ENCODE measurements around the gene ST3GAL4.
"Not testable (repeated sequence)": the region's sequence is repeated elsewhere in the genome, so short reads cannot be mapped to it uniquely, and the experiment has no call there.

Gene ST3GAL4

DNA sequence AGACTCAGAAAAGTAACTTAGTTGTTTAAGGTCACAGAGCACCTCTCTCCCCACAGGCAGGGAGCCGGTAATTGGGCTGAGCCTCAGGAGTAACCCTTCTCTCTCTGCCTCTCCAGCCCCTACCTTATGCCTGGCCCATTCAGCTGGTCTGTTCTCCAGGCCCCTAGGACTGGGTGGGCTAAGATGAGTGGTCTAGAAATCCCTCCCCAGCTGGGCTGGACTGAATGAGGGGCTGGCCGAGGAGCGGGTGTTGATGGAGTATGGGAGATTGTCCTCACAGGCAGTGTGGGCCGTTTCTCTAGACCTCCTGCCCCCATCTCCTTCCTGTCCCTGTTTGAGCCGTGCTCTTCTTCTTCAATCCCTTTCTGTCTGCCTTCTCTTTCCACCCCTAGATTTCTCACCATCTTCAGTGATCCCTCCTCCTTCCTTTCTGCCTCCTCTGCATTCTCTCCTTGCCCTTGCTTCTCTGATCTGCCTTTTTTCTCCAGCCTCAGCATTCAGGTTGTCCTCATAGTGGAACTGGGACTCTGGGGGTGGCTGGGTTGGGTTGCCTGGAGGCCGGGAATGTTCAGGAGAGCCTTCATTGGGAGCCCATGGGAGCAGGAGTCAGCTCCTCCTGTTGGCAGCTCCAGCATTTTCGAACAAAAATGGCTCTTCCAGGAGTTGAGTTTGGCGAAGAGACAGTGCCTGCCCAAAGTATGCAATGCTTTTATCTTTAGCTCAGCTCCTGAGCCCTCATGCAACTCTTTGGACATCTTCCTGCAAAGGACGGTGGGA lies 7.6 kb downstream of the ST3GAL4 start:
- DNase-seq (ENCODE audit: insufficient read length, low spot score) (no peak), FAIRE-seq (no peak)

DNA sequence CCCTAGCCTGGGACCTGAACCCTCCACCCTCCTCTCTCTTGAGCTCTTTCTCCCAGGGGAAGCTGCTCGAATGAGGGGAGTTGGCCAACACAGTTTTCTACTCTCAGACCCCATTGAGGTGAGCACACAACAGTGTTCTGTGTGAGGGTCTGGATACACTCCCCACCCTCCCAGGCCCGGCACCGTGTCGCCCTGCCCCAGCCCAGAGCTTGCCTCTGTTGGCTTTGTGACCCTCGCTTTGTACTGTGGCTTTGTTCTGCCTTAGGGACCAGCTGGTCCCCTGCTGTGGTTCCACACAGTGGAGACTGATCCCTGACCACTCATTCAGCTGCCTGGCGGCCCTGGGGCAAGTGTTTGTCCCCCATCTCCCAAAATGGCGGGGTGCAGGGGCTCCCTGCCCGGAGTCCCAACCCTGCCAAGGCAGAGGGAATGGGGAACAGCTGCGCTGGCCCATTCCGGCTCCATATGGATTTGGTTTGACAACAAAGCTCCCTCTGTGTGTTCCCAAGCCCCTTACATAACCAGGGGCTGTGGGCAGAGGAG lies 8.3 kb downstream of the ST3GAL4 start:
- no peak for DNase-seq (ENCODE audit: insufficient read length, low spot score)
- FAIRE-seq = no peak

DNA sequence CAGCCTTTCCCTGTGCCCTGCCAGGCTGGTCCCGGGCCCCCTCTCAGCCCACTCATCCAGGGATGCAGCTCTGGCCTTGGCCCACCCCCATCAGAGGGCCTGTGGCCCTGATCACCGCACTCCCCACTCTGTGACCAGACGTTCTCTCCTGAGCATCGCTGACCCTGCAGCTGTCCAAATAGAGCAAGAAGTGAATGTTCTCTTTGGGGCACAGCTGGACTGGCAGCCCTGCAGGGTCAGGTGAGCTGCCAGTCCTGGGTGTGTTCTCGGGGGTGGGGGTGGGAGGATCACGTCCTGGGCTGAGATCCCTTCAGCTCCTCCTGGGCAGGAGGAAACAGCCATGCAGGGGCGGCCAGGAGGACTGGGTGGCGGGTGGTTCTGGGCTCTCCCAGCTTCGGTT lies 9.2 kb downstream of the ST3GAL4 start:
- not testable (repeated sequence) for DNase-seq (ENCODE audit: insufficient read length, low spot score); FAIRE-seq

DNA sequence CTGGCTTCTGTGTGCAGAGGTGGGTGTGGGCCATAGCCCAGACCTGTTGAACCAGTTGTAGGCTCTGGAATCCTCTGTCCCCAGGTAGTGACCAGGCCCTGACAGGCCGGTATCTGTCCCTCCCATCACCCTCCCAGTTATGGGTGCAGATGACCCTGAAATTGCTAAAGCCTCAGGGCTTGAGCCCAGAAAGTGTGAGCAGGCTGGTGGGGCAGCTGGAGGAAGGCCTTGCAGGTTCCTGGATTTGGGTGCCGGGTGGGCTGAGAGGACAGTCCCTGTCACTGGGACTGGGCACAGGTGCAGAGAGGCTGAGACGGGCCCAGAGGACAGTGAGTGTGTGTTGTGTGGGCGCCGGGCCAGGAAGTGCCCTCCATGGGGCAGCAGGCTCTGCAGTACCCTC lies 10.0 kb downstream of the ST3GAL4 start:
- not testable (repeated sequence) for DNase-seq (ENCODE audit: insufficient read length, low spot score); FAIRE-seq

DNA sequence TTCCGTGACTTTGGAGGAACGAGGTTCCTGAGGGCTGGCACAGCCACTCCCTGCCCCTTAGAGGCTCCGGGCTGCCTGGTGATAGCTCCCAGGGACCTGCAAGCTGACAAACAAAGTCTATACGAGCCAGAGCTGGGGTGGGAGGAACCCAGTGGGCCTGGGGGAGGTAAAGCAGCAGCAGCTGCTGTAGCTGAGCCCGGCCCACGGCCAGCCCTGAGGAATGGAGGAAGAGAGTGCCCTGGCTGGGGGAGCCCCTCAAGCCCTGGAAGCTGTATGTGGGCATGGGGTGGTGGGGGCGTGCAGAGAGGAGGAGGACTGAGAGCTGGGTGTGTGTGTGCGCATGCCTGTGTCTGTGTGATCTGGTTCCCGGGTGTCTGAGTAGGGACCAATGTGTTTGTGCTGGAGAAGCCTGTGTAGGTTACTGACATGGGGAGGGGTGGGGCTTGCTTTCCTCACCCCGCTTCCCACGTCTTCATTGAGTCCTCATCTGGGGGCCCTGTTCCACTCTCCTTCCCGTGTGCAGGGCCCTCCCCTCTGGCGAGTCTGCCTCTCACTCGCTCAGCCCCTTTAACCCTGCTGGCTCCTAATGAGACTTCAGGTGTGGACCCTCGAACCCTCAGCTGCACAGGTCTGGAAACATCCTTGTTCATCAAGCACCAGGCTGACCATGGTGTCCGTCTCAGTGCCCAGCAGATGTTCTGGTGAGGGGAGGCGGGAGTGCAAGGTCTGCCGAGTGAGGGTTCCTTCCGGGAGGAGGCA lies 10.8 kb downstream of the ST3GAL4 start:
- FAIRE-seq = no peak

DNA sequence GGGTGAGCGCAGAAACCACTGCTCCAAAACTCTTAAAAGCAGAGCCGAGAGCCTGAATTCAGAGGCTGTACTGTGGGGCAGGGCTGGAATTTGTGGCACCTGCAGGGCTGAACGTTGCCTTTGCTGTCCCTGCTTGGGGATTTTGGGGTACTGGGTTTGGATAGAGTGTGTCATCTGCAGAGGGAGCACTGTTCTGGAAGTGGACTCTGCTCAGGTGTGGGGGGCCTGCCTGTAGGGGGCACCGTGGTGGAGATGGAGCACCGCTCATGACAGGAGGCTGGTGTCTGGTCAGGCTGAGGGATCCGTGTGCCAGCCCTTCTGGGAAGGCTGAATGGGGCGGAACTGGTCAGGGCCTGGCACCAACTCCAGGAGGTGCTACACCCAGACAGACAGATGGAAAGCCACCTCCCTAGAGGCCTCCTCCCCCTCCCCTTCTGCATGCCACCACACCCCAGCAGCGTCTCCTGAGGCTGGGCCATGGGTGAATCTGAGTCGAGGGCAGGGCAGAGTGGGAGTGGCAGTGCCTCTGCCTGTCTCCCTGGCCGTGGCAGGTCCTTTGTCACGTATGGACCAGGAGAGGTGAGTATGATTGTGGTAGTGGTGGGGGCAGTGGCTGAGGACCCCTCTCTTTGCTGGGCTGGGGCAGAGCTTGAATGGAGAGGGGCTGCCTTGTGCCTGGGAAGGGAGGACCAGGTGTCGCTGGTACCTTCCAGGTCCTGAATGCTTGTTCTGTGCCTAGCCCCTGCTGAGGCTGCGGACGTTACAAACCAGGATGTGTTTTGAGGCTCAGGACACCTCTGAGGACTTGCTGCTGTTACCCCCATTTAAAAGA lies 11.6 kb downstream of the ST3GAL4 start:
- DNase-seq (ENCODE audit: insufficient read length, low spot score); FAIRE-seq: not testable (repeated sequence)

More for the DNA sequence above, 10.8 kb downstream of the ST3GAL4 start:
- no peak for DNase-seq (ENCODE audit: insufficient read length, low spot score)

DNA sequence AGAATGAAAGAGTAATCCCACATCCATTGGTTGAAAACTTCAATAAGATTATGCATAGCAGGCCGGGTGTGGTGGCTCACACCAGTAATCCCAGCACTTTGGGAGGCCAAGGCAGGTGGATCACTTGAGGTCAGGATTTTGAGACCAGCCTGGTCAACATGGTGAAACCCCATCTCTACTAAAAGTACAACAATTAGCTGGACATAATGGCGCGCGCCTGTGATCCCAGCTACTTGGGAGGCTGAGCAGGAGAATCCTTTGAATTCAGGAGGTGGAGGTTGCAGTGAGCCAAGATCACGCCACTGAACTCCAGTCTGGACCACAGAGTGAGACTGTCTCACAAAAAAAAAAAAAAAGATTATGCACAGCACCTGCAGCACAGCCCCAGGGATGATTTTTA lies 12.3 kb downstream of the ST3GAL4 start:
- DNase-seq (ENCODE audit: insufficient read length, low spot score); FAIRE-seq: not testable (repeated sequence)

DNA sequence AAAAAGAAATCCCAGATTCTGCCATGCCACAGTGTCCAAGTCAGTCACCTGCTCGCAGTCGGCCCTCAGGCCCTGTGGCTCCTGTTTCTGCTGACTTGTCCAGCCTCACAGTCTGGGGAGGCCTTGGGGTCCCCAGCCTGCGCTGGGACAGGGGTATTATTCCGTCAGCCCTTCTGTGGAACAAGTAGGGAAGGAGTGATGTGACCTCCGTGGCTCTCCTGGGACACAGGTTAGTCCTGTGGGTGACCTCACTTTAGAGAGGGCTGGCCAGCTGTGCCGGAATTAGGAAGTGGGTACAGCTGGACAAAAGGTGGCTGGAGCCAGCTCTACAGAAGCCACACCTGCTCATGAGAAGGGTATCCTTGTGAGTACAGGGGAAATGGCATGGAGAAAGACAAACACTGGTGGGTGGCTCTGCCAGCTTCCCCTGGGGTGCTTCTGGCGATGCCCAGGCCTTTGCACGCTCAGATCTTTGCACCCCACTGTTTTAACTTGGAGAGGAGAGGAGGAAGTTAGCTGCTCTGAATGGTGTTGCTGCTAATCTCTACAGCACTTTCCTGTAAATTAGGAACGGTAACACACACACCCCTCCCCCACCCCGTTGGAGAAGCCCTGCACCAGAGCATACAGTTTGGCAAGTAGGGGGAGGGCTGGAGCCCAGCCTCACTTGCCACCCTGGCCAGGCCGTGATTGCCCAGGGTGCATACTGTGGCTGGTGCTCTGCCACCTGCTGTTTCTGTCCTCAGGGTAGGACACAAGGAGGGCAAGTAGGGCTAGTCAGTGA lies 13.0 kb downstream of the ST3GAL4 start:
- not testable (repeated sequence) for FAIRE-seq; DNase-seq (ENCODE audit: insufficient read length, low spot score)

DNA sequence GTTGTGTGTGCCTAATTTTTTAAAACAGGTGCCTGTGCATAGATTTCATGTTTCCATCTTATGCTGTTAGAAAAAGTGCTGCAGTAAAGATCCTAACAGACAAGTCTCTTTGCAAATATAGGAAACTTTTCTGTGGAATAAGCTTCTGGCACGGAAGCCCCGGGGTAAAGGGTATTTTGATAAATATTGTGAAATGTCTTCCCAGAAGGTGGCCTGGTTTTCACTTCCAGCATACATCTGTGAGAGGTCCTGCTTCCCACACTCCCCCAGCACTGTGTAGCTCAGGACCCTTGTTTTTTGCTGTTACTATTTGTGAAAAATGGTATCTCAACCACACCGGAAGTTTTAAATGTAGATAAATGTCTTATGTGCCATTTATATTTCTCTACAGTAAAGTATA lies 14.5 kb downstream of the ST3GAL4 start:
- FAIRE-seq (no peak), DNase-seq (ENCODE audit: insufficient read length, low spot score) (no peak)

DNA sequence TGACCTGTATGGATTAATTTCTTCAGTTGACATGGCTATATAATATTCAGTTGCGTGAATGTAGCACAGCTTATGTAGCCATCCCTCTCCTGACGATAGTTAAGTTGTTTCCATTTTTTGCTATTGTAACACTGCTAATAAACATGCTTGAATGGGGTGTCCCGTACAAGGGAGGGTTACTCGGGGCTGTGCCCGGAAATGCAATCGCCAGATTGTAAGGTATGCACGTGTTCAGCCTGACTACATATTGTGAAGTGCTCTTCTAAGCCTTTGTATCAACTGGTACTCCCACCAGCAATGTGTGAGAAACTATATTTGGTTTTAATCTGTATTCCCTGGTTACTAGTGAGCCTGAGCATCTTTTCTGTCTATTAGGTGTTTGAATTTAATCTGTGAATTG lies 16.1 kb downstream of the ST3GAL4 start:
- FAIRE-seq (no peak), DNase-seq (ENCODE audit: insufficient read length, low spot score) (no peak)

DNA sequence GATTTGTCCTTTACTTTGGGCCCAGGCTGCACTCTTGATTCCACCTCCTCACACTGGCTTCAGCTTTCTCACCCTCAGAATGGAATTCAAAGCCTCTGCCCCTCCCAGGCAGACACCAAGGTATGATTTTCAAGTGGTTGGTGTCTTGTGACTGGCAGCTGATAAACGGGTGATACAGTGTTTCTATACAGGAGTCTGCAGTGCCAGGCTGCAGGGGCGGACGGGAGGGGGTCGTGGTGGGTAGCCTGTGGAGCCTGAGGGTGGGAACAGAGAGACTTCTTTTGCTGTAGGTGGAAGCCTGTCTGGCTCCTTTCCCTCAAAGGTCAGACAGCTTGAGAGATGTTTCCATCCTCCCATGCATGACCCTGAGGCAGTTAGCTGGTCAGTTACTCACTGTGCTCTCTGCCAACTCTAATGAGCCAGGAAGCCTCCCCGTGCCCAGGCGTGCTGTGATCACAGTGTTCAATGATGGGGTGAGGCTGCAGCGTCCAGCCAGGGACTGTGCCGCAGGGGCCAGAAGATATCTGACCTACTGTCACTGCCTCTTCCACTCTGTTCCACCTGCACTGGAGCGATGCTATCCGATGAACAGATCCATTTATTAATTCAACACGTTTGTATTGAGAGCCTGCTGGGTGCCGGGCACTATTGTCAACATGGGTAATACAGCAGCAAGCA lies 18.0 kb downstream of the ST3GAL4 start:
- DNase-seq (ENCODE audit: insufficient read length, low spot score) = not testable (repeated sequence)

DNA sequence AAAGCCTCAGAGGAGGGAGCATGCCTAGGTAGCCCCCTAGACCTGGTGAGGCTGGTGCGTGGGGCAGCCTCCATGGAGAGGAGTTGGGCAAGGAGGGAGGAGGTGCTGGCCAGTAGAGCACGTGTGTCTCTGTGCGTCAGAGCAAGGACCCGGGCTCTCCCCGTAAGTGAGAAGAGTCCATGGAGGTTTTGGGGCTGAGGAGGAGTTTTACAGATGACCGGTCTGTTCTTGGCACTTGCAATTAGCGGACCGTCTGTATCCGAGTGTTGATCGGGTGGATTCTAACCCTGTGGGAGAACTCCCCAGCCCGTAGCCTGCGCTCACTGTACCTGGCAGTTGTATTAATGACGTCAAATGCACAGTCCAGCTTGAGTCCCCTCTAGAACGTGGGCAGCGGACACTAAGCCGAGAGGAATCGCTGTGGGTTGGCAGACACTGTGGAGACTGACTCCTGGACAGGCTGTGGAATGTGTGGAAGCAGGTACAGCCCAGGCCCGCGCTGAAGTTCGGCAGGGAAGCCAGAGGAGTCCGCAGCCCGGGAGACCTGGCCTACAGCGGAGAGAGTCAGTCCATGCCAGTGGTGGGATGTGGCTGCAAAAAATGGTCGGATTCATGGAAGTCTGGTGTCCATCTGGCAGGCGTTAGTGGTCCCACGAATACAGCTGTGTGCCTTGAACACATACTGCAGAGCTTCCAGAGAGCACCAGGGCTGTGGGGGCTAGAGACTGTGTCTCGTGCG lies 19.2 kb downstream of the ST3GAL4 start:
- not testable (repeated sequence) for DNase-seq (ENCODE audit: insufficient read length, low spot score); FAIRE-seq

More for the DNA sequence above, 18.0 kb downstream of the ST3GAL4 start:
- peak; percentile 82 for FAIRE-seq

DNA sequence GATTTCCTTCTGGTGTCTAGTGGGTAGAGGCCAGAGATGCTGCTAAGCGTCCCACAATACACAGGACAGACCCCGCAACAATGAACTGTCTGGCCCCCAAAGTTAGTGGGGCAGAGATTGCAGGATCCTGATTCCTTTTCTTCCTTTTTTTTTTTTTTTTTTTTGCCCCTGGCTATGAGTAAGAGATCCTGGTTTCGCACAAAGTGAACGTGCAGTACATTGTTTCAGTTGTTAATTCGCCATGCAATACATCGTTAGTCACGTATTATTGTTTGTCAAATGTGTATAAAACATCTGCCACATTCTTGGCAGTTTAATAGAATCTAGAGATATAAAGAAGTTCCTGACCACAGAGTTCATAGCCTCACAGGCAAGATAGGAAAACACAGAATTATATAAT lies 20.2 kb downstream of the ST3GAL4 start:
- no peak for FAIRE-seq
- no peak for DNase-seq (ENCODE audit: insufficient read length, low spot score)

DNA sequence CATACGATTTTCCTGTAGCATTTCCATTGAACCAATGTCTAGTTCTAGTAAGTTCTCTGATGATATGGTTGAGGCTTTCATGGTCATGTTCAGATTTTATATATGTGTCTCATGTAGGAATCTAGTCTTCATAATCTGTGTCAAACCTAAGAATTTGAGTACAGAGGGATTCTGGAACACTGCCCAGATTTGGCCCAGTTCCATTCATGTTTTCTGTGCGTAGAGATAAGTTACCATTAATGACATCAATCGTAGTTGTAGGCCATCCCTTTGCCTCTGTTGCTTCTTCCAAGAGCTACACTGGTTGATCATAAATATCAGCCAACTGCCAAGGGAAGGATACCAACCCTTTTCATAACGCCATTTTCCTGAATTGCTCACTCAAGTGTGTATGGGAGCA lies 23.3 kb downstream of the ST3GAL4 start:
- no peak for FAIRE-seq
- DNase-seq (ENCODE audit: insufficient read length, low spot score) = no peak

DNA sequence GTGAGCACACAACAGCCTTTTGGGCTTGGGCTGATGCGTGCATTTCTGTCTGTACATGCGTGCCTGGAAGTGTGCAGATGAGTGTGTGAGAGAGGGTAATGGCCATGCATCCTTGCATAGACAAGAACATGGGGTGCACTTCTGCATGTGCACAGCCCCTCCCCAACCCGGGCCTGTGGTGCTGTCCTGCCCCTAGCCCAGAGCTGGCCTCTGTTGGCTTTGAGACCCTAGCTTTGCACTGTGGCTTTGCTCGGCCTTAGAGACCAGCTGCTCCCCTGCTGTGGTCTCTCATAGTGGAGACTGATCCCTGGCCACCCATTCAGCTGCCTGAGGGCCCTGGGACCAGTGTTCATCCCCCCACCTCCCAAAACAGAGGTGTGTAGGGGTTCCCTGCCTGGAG lies 25.4 kb downstream of the ST3GAL4 start:
- DNase-seq (ENCODE audit: insufficient read length, low spot score) (no peak), FAIRE-seq (no peak)

DNA sequence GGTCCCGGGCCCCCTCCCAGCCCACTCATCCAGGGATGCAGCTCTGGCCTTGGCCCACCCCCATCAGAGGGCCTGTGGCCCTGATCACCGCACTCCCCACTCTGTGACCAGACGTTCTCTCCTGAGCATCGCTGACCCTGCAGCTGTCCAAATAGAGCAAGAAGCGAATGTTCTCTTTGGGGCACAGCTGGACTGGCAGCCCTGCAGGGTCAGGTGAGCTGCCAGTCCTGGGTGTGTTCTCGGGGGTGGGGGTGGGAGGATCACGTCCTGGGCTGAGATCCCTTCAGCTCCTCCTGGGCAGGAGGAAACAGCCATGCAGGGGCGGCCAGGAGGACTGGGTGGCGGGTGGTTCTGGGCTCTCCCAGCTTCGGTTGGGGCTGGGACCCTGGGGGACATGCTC lies 26.5 kb downstream of the ST3GAL4 start:
- DNase-seq (ENCODE audit: insufficient read length, low spot score); FAIRE-seq: not testable (repeated sequence)

DNA sequence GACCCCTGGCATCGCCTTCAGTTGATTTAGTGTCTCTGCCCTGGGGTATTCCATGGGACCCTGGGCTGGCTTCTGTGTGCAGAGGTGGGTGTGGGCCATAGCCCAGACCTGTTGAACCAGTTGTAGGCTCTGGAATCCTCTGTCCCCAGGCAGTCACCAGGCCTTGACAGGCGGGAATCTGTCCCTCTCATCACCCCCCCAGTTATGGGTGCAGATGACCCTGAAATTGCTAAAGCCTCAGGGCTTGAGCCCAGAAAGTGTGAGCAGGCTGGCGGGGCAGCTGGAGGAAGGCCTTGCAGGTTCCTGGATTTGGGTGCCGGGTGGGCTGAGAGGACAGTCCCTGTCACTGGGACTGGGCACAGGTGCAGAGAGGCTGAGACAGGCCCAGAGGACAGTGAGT lies 27.2 kb downstream of the ST3GAL4 start:
- not testable (repeated sequence) for DNase-seq (ENCODE audit: insufficient read length, low spot score); FAIRE-seq

Measured in HTR-8/SVneo (cell line).